ENCODE measurements around the gene UBE2E1. TPM values are rescaled to one million over a fixed set of nuclear protein-coding genes. Genes with fewer than 3 reads are reported as not detected.

Gene UBE2E1
- total RNA-seq, 1 experiment from 2014 or later, result 74.3 TPM

- TF ChIP-seq CTCF (IDR thresholded peaks at IDR 0.05; ENCODE audit: unreplicated experiment), result no peak
- no peaks in the 10 kb centered on the region for H3K4me1 Mint-ChIP-seq (ENCODE audit: low read depth, unreplicated experiment)
- no TSS peak for BruUV-seq (replicated peaks)
- no peaks in the 10 kb centered on the region for H3K27me3 Mint-ChIP-seq (ENCODE audit: unreplicated experiment)
- peaks cover 2% of the 10 kb centered on the region for H3K9me3 Mint-ChIP-seq (ENCODE audit: low read depth, unreplicated experiment)
- DNase-seq, result no peak
- CTCF ChIA-PET, result interaction anchor here (0.6 kb wide), 1 partner anchor 1044 kb away, joined by 3 read pairs; no protein-coding TSS in a partner anchor
- no peak overlapping the region for H3K27ac Mint-ChIP-seq (ENCODE audit: unreplicated experiment)
- H3K4me3 Mint-ChIP-seq (ENCODE audit: low read depth, unreplicated experiment), result no peak overlapping the region
- H3K36me3 Mint-ChIP-seq (ENCODE audit: insufficient read depth, unreplicated experiment), result no peaks in the 10 kb centered on the region
- intact Hi-C loops (cut with micrococcal nuclease; ENCODE audit: unreplicated experiment), result no loop called here
Observed at GRCh38 chr3:23937296-23937695, 131.5 kb downstream of the UBE2E1 start.

GRCh38 chr3:23938688-23939087 lies 132.9 kb downstream of the UBE2E1 start:
- peaks cover under 1% of the 10 kb centered on the region for H3K36me3 Mint-ChIP-seq (ENCODE audit: insufficient read depth, unreplicated experiment)
- H3K4me1 Mint-ChIP-seq (ENCODE audit: low read depth, unreplicated experiment), result peaks cover 3% of the 10 kb centered on the region
- peaks cover 2% of the 10 kb centered on the region for H3K9me3 Mint-ChIP-seq (ENCODE audit: low read depth, unreplicated experiment)
- intact Hi-C loops (cut with micrococcal nuclease; ENCODE audit: unreplicated experiment), result no loop called here
- H3K27ac Mint-ChIP-seq (ENCODE audit: unreplicated experiment), result no peak overlapping the region
- BruUV-seq (replicated peaks), result no TSS peak
- H3K27me3 Mint-ChIP-seq (ENCODE audit: unreplicated experiment), result peaks cover 8% of the 10 kb centered on the region
- CTCF ChIA-PET, result no interaction called here
- TF ChIP-seq CTCF (IDR thresholded peaks at IDR 0.05; ENCODE audit: unreplicated experiment), result no peak
- H3K4me3 Mint-ChIP-seq (ENCODE audit: low read depth, unreplicated experiment), result no peak overlapping the region
- no peak for DNase-seq

- Mint-ChIP-seq H3K36me3 (ENCODE audit: insufficient read depth, unreplicated experiment) (peaks cover 19% of the 10 kb centered on the region), H3K9me3 (ENCODE audit: low read depth, unreplicated experiment) (peaks cover 2% of the 10 kb centered on the region), H3K27ac (ENCODE audit: unreplicated experiment) (no peak overlapping the region), H3K4me1 (ENCODE audit: low read depth, unreplicated experiment) (peaks cover 15% of the 10 kb centered on the region), H3K4me3 (ENCODE audit: low read depth, unreplicated experiment) (no peak overlapping the region), H3K27me3 (ENCODE audit: unreplicated experiment) (peaks cover 20% of the 10 kb centered on the region)
- DNase-seq, result no peak
- intact Hi-C loops (cut with micrococcal nuclease; ENCODE audit: unreplicated experiment), result no loop called here
- TF ChIP-seq CTCF (IDR thresholded peaks at IDR 0.05; ENCODE audit: unreplicated experiment), result no peak
- CTCF ChIA-PET, result no interaction called here
- BruUV-seq (replicated peaks), result no TSS peak
Observed at GRCh38 chr3:23940775-23941174, 135.0 kb downstream of the UBE2E1 start.

Other genes with a start within 250 kb of the UBE2E1 start
- gene NKIRAS1, start 111.0 kb downstream of the UBE2E1 start, total RNA-seq (2022), result 7.5 and 7.7 TPM in 2 replicates
- gene RPL15, start 111.2 kb downstream of the UBE2E1 start, total RNA-seq (2022), result 1,190 and 1,430 TPM in 2 replicates
- gene NR1D2, start 139.3 kb downstream of the UBE2E1 start, total RNA-seq (2022), result 15.8 and 18.9 TPM in 2 replicates

Data from Calu3 (cell line).